NB4 (cell line): ENCODE data around the gene C1QTNF8.

Source experiments
- DNase-seq: peaks from one replicate; pipeline ENCODE4 v3.0.0; 2010; ENCODE audit warnings: low read depth
- H3K4me3 ChIP-seq: one replicate; pipeline ENCODE4 v1.5.1; 2011; ENCODE audit warnings: mild to moderate bottlenecking, low read depth, low read length, moderate library complexity
- CTCF ChIP-seq: IDR thresholded peaks from one replicate; pipeline ENCODE4 v1.5.1; 2012; ENCODE audit warnings: low read depth, low read length
- MAX ChIP-seq: IDR thresholded peaks from 2 replicates; pipeline ENCODE4 v1.6.1; 2011; ENCODE audit warnings: low read depth, low read length
- MYC ChIP-seq: IDR thresholded peaks from 2 replicates; pipeline ENCODE4 v1.6.1; 2011; ENCODE audit warnings: low read depth, low read length
- POLR2A ChIP-seq: IDR thresholded peaks from 2 replicates; pipeline ENCODE4 v1.6.1; 2011; ENCODE audit warnings: mild to moderate bottlenecking; ENCODE audit not compliant: insufficient read length; ENCODE audit errors: extremely low read depth

Gene C1QTNF8

GRCh38 chr16:1051446-1051845, 44.6 kb downstream of the C1QTNF8 start:
- TF ChIP-seq MAX, result no peak
- TF ChIP-seq MYC, result no peak
- TF ChIP-seq POLR2A, result no peak
- no peak for TF ChIP-seq CTCF
- no peak for DNase-seq
- H3K4me3 ChIP-seq, result no peak overlapping the region

DNA sequence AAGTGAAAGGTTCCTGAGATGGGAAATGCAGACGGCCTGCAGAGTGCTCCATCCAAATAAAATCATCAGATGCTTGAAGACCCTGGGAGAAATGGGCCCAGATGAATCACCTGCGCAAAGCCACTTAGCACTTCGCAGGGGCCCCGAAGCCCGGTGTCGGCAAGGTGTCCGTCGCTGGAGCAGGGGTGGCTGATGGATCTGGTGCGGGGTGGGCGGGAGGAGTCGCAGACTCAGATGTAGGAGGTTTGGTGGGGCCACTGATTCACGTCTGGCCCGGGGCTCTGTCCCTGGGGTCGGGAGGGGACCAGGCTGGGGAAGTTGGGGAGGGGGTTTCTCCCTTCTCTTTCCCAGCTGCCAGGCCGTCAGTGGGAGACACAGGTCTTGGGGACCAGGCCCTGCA, 45.1 kb downstream of the C1QTNF8 start:
- DNase-seq, result no peak
- H3K4me3 ChIP-seq, result no peak overlapping the region
- TF ChIP-seq POLR2A, result no peak

GRCh38 chr16:1050516-1050915, 45.5 kb downstream of the C1QTNF8 start:
- no peak for DNase-seq
- no peak for TF ChIP-seq CTCF
- no peak for TF ChIP-seq POLR2A
- no peak for TF ChIP-seq MYC
- TF ChIP-seq MAX, result no peak

DNA sequence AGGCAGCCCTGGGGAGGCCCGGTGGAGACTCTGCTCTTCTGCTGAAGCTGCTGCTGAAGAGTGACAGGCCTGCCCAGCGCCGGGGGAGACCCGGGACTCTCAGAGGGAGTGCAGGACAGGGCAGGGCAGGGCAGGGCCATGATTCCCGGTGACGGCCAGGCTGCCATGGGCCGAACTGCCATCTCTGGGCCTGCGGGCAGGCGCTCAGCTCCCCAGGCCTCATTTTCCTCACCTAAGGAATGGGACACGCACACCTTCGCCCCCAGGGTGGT, 46.1 kb downstream of the C1QTNF8 start:
- TF ChIP-seq MAX (no peak), MYC (no peak), CTCF (no peak), POLR2A (no peak)
- no peak for DNase-seq
- no peak overlapping the region for H3K4me3 ChIP-seq

More at GRCh38 chr16:1050516-1050915, 45.5 kb downstream of the C1QTNF8 start:
- H3K4me3 ChIP-seq, result no peak overlapping the region

DNA sequence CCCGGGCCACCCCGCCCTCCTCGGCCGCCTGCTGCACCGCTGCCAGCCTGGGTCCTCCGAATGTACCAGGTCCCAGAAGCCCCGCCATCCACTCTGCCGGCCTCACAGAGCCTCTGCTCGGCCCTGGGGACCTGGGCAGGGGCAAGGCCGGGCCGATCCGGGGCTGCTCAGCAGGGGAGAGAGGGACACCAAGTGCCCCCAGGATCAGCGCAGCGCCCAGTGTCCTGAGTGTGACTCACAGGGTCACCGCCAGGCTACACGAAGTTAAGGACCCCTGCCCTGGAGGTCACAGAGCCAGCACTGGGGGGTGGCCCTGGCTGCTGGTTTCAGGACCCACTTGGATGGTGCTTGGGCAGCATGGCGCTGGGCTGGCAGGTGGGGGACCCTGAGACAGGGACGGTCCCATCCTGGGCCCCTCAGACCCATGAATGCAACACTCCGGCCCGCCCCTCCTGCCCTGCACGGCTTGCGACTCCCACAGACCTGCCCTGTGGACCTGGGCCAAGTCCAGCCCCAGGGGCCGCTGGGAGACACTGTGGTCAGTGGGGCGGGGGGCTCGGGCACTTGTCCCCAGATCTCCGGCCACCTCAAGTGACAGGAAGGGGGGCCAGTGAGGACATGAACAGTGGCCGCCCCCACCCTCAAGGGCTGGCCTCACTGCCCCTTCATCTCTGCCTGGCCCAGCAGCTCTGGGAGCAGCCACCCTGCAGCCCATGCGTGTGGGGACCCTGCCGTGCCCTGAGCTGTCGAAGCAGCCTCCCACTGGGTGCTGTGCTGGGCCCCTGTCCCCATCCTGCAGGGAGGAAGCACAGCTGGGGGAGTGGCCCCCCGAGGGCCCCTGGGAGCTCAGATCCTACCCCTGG, 46.7 kb downstream of the C1QTNF8 start:
- TF ChIP-seq MAX (no peak), MYC (no peak), POLR2A (no peak), CTCF (no peak)
- DNase-seq, result no peak
- no peak overlapping the region for H3K4me3 ChIP-seq

DNA sequence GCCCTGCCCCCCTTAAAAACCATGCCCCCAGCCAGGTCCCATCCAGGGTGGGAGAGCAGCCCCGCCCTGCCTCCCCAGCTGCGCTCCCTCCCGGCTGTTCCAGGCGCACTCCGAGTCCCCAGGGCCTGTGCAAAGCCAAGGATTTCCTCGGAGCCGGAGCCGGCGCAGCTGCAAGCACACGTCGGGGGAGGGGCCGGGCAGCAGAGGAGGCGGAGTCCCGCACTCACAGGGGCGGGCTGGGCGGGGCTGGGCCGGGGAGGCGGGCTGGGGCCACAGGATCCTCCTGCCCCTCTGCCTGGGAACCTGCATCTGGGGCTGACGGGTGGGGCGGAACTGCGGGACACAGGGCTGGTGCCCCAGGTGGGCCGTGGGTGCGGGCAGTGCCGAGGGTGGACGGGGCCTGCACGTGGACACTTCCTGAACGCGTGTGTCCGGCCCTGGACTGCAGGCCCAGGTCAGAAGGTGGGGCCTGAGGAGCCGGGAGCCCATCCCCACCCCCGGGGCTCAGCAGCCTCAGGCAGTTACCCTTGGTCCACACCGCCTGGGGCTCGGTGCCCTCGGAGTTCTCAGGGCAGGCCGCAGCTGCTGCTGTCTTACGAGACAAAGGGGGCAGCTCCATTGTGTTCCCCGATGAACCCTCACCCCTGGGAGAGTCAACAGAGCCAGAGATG, 47.5 kb downstream of the C1QTNF8 start:
- DNase-seq, result peak; percentile 17
- no peak overlapping the region for H3K4me3 ChIP-seq
- TF ChIP-seq POLR2A (no peak), MAX (no peak), MYC (no peak), CTCF (no peak)
